BLaER1 treated with 17β-estradiol and CSF1 and Interleukin-3, amounts not matched to agents 10 nM and 100 nM (cell line): ENCODE results near the gene EDIL3.

ENCODE experiments used
- H3K27ac ChIP-seq, 11 experiments: shearing (Covaris generic); formaldehyde crosslinking; 2 replicates each; pipeline ENCODE4 v1.8.1; 2022
- H3K27me3 ChIP-seq, 11 experiments: shearing (Covaris generic); formaldehyde crosslinking; 2 replicates each; pipeline ENCODE4 v1.8.1; 2022
- H3K36me3 ChIP-seq, 11 experiments: shearing (Covaris generic); formaldehyde crosslinking; 2 replicates each; pipeline ENCODE4 v1.8.1; 2022
- H3K4me1 ChIP-seq, 10 experiments: shearing (Covaris generic); formaldehyde crosslinking; 2 replicates each; pipeline ENCODE4 v1.8.1; 2022
- H3K4me2 ChIP-seq, 11 experiments: shearing (Covaris generic); formaldehyde crosslinking; 2 replicates each; pipeline ENCODE4 v1.8.1; 2022
- H3K4me3 ChIP-seq, 10 experiments: shearing (Covaris generic); formaldehyde crosslinking; 2 replicates each; pipeline ENCODE4 v1.8.1; 2022
- H3K9ac ChIP-seq, 11 experiments: shearing (Covaris generic); formaldehyde crosslinking; 2 replicates each; pipeline ENCODE4 v1.8.1; 2022
- H3K9me3 ChIP-seq, 11 experiments: shearing (Covaris generic); formaldehyde crosslinking; replicated peaks in 1 of 11; 2 replicates each; pipeline ENCODE4 v1.8.1; 2022
- H4K20me1 ChIP-seq, 11 experiments: shearing (Covaris generic); formaldehyde crosslinking; 2 replicates each; pipeline ENCODE4 v1.8.1; 2022
- Cebpa-rat ChIP-seq, 11 experiments: shearing (Covaris generic); IDR thresholded peaks; 2 replicates each; pipeline ENCODE4 v1.8.1; 2022

EDIL3 gene

GRCh38 chr5:83900306-83900705 is 484.4 kb downstream of the EDIL3 start:
- no peak overlapping the region for H3K27ac ChIP-seq
- H3K9me3 ChIP-seq, result no peaks in the 10 kb centered on the region
- H3K36me3 ChIP-seq, result no peaks in the 10 kb centered on the region
- no peak overlapping the region for H3K4me3 ChIP-seq
- no peaks in the 10 kb centered on the region for H3K4me1 ChIP-seq
- H4K20me1 ChIP-seq, result no peaks in the 10 kb centered on the region
- no peak for TF ChIP-seq Cebpa-rat (IDR thresholded peaks at IDR 0.05)
- H3K9ac ChIP-seq, result no peak overlapping the region
- no peaks in the 10 kb centered on the region for H3K27me3 ChIP-seq
- no peak overlapping the region for H3K4me2 ChIP-seq

GRCh38 chr5:83899326-83899970 is 485.2 kb downstream of the EDIL3 start:
- no peaks in the 10 kb centered on the region for H3K4me1 ChIP-seq
- H3K9ac ChIP-seq, result no peak overlapping the region
- no peak overlapping the region for H3K27ac ChIP-seq
- H3K27me3 ChIP-seq, result no peaks in the 10 kb centered on the region
- no peak overlapping the region for H3K4me3 ChIP-seq
- TF ChIP-seq Cebpa-rat (IDR thresholded peaks at IDR 0.05), result no peak
- no peak overlapping the region for H3K4me2 ChIP-seq
- no peaks in the 10 kb centered on the region for H4K20me1 ChIP-seq
- no peaks in the 10 kb centered on the region for H3K9me3 ChIP-seq
- H3K36me3 ChIP-seq, result no peaks in the 10 kb centered on the region

GRCh38 chr5:83895860-83896259 is 488.8 kb downstream of the EDIL3 start:
- Histone ChIP-seq H3K9ac (no peak overlapping the region), H4K20me1 (no peaks in the 10 kb centered on the region), H3K4me3 (no peak overlapping the region), H3K4me1 (no peaks in the 10 kb centered on the region), H3K36me3 (no peaks in the 10 kb centered on the region), H3K4me2 (no peak overlapping the region), H3K9me3 (no peaks in the 10 kb centered on the region), H3K27ac (no peak overlapping the region), H3K27me3 (no peaks in the 10 kb centered on the region)
- TF ChIP-seq Cebpa-rat (IDR thresholded peaks at IDR 0.05), result no peak

GRCh38 chr5:83891261-83891660 is 493.4 kb downstream of the EDIL3 start:
- H3K27ac ChIP-seq, result no peak overlapping the region
- H3K9ac ChIP-seq, result no peak overlapping the region
- H3K9me3 ChIP-seq, result no peaks in the 10 kb centered on the region
- H3K4me3 ChIP-seq, result no peak overlapping the region
- no peak for TF ChIP-seq Cebpa-rat (IDR thresholded peaks at IDR 0.05)
- no peaks in the 10 kb centered on the region for H3K4me1 ChIP-seq
- H4K20me1 ChIP-seq, result no peaks in the 10 kb centered on the region
- no peaks in the 10 kb centered on the region for H3K36me3 ChIP-seq
- no peak overlapping the region for H3K4me2 ChIP-seq
- H3K27me3 ChIP-seq, result no peaks in the 10 kb centered on the region
